Right atrium auricular region (tissue), 2 donors: ENCODE data around the gene HOXD8. TPM values are rescaled to one million over a fixed set of nuclear protein-coding genes. Genes with fewer than 3 reads are reported as not detected.

Source experiments
- DNase-seq: peaks from one replicate; pipeline ENCODE4 v3.0.0-alpha.2; 2019; ENCODE audit warnings: low spot score
- H3K27ac ChIP-seq, 2 donors: fragments of 200-600 bp; sonication (generic); 1 replicate in 1 of 2; 2 replicates in 1 of 2; pipeline ENCODE4 v1.5.1; 2016 to 2019
- H3K27me3 ChIP-seq, 2 donors: fragments of 200-600 bp; sonication (generic); one replicate each; pipeline versions ENCODE4 v1.5.1 to v1.6.0; 2017 to 2019
- H3K36me3 ChIP-seq: fragments of 200-600 bp; sonication (generic); one replicate; pipeline ENCODE4 v1.5.1; 2016
- H3K4me1 ChIP-seq, 2 donors: fragments of 200-600 bp; sonication (generic); one replicate each; pipeline versions ENCODE4 v1.5.1 to v1.6.0; 2017 to 2019
- H3K4me3 ChIP-seq, 2 donors: fragments of 200-600 bp; sonication (generic); 1 replicate in 1 of 2; 2 replicates in 1 of 2; pipeline ENCODE4 v1.5.1; 2017 to 2019; ENCODE audit warnings: mild to moderate bottlenecking in 1 of 2, moderate library complexity in 1 of 2
- H3K9me3 ChIP-seq, 2 donors: fragments of 200-600 bp; sonication (generic); one replicate each; pipeline ENCODE4 v1.5.1; 2019
- CTCF ChIP-seq, 2 donors: fragments of 200-600 bp; sonication (generic); IDR thresholded peaks; one replicate each; pipeline ENCODE4 v1.5.1; 2019; ENCODE audit warnings: antibody characterized with exemption in 2 of 2
- total RNA-seq, 2 donors: library from RNA; depleted of rRNA; stranded (reverse); fragments of >200 nt; gene quantifications; one replicate each; pipeline ENCODE4 v1.1.0, GENCODE V29; 2016

HOXD8 gene
- total RNA-seq, 2 donors from 2014 or later, result 0.55 to 1.1 TPM

GRCh38 chr2:176133389-176133788 lies 3.9 kb downstream of the HOXD8 start:
- Histone ChIP-seq H3K27me3 (peaks cover 45 to 66% of the 10 kb centered on the region in 2 donors), H3K4me3 (no peak overlapping the region), H3K36me3 (no peaks in the 10 kb centered on the region), H3K9me3 (no peaks in the 10 kb centered on the region), H3K4me1 (peaks cover 0 to 32% of the 10 kb centered on the region in 2 donors), H3K27ac (no peak overlapping the region)
- no peak for TF ChIP-seq CTCF (IDR thresholded peaks at IDR 0.05)
- no peak for DNase-seq

- Histone ChIP-seq H3K27ac (no peak overlapping the region), H3K4me1 (peaks cover 0 to 26% of the 10 kb centered on the region in 2 donors), H3K27me3 (peaks cover 45 to 66% of the 10 kb centered on the region in 2 donors), H3K4me3 (no peak overlapping the region), H3K9me3 (no peaks in the 10 kb centered on the region), H3K36me3 (no peaks in the 10 kb centered on the region)
- DNase-seq, result no peak
- TF ChIP-seq CTCF (IDR thresholded peaks at IDR 0.05), result no peak
Measured at GRCh38 chr2:176134035-176134434, 4.5 kb downstream of the HOXD8 start.

- Histone ChIP-seq H3K36me3 (no peaks in the 10 kb centered on the region), H3K4me1 (peaks cover 0 to 24% of the 10 kb centered on the region in 2 donors), H3K27ac (no peak overlapping the region), H3K9me3 (no peaks in the 10 kb centered on the region), H3K4me3 (no peak overlapping the region), H3K27me3 (peaks cover 45 to 68% of the 10 kb centered on the region in 2 donors)
- no peak for TF ChIP-seq CTCF (IDR thresholded peaks at IDR 0.05)
- DNase-seq, result no peak
Measured at GRCh38 chr2:176135035-176135440, 5.5 kb downstream of the HOXD8 start.

DNA sequence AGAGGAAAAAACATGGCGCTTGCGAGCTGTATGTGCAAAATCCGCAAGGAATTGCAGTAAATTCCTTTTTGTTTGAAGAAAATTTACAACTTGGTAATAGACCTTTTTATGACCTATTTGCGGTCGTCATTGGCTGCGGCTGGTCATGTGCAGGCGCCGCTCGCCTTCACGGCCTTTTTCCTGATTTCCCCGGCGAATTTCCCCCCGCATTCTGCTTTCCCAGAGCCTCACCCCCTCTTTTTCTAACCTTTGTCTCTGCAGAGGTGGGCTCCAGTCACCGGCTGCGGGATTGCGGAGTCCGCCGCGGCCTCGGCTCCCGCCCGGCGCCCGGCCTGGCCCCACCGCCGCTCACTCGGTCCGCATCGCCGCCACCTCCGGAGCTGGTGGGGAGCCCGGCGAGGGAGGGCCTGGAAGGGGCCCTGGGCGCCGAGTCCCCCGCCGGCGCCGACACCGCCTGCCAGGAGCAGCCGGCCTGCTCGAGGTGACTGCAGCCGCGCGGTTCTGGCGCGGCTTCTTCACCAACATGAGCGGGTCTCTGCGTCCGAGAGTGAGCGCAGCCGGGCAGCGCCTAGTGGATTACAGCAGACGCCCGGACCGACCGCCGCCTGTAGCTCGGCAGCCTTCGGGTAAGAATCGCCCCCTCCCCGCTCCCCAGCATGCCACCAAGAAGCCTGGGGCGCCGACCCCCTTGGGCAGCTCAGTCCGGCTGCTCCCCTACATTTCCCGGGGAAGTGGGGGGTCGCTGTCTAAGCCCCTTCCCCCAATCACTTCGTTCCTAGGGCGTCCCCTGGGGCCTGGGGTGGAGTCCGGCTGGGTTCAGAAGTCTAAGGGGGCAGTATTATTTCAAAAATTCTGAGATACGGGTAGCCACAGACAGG lies 7.1 kb downstream of the HOXD8 start:
- TF ChIP-seq CTCF (IDR thresholded peaks at IDR 0.05), result no peak
- H3K4me3 ChIP-seq, result peak overlapping the region; percentile 40 to 56
- no peaks in the 10 kb centered on the region for H3K36me3 ChIP-seq
- peak overlapping the region; percentile 54 to 69 for H3K27ac ChIP-seq
- no peak for DNase-seq
- peaks cover 35 to 56% of the 10 kb centered on the region in 2 donors for H3K27me3 ChIP-seq
- H3K9me3 ChIP-seq, result no peaks in the 10 kb centered on the region
- peaks cover 0 to 27% of the 10 kb centered on the region in 2 donors for H3K4me1 ChIP-seq

DNA sequence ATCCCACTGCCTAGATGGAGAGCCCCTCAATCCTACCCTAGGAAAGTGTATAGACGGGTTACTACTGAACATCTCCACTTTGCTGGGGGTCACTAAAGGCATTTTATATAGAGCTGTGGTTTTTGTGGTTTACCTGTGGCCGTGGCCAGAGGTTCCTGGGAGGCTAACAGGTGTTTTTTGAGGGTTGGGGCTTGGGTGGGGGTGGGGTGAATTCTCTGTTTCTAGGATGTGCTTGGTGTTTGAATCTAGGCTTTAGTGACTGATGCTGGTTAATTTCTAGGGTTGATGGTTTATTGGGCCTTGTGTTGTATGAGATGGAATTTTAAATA lies 7.7 kb downstream of the HOXD8 start:
- no peak for DNase-seq
- Histone ChIP-seq H3K4me3 (peak overlapping the region; percentile 40 to 56), H3K4me1 (peaks cover 0 to 27% of the 10 kb centered on the region in 2 donors), H3K27ac (peak overlapping the region; percentile 54 to 69), H3K36me3 (no peaks in the 10 kb centered on the region), H3K27me3 (peaks cover 29 to 50% of the 10 kb centered on the region in 2 donors), H3K9me3 (no peaks in the 10 kb centered on the region)
- no peak for TF ChIP-seq CTCF (IDR thresholded peaks at IDR 0.05)
